Prostate gland (tissue), 1 donor: ENCODE measurements around the gene TAX1BP3.

ENCODE experiments used
- POLR2A ChIP-seq: fragments of 450-650 bp; IDR thresholded peaks from one replicate; pipeline ENCODE4 v1.6.1; 2016; ENCODE audit warnings: antibody characterized with exemption, mild to moderate bottlenecking
- POLR2AphosphoS5 ChIP-seq: sonication (generic); formaldehyde crosslinking; IDR thresholded peaks from one replicate; pipeline ENCODE4 v1.6.1; 2017; ENCODE audit warnings: antibody characterized with exemption

DNA sequence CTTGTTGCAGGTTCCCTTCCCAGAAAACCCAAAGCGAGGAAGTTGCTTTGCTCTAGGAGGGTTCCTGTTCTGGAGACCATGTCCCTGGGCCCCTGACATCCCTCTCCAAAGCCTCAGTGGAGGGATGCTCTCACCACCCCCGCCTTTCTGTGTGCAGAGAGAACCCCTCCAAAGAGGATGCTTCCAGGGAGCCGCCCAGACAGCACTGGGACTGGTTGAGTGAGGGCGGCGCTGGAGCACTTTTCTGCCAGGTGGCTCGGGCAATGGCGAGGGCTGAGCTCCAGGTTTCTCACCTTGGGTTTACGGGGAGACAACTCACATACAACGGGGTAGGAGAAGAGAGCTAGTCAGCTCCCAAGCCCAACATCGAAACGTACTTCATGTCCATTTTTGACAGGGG lies 7.5 kb upstream of the TAX1BP3 start:
- TF ChIP-seq POLR2AphosphoS5, result no peak
- TF ChIP-seq POLR2A, result no peak
